Activated T-cell treated with anti-CD3 and anti-CD28 coated beads, Interleukin-2, amount 50 U/mL, for 24 hours (primary cell): ENCODE measurements around the gene COL6A3.

ENCODE experiments used
- DNase-seq: peaks from one replicate; pipeline ENCODE4 v3.0.0-alpha.2; 2020
- H3K27ac Mint-ChIP-seq: 2 replicates; pipeline ENCODE4 v1.8.0; 2020; ENCODE audit warnings: mild to moderate bottlenecking, mixed read lengths
- H3K27me3 Mint-ChIP-seq: 2 replicates; pipeline ENCODE4 v1.8.0; 2020; ENCODE audit warnings: mixed read lengths
- H3K36me3 Mint-ChIP-seq: 2 replicates; pipeline ENCODE4 v1.8.0; 2020; ENCODE audit warnings: low read depth, mixed read lengths
- H3K4me1 Mint-ChIP-seq: 2 replicates; pipeline ENCODE4 v1.8.0; 2020; ENCODE audit warnings: low read depth, mixed read lengths
- H3K4me3 Mint-ChIP-seq: 2 replicates; pipeline ENCODE4 v1.8.0; 2020; ENCODE audit warnings: mild to moderate bottlenecking, moderate library complexity, mixed read lengths
- H3K9me3 Mint-ChIP-seq: 2 replicates; pipeline ENCODE4 v1.8.0; 2020; ENCODE audit warnings: mixed read lengths

COL6A3 gene

GRCh38 chr2:237348281-237348865 is 65.6 kb downstream of the COL6A3 start:
- Mint-ChIP-seq H3K4me3 (no peak overlapping the region), H3K36me3 (peaks cover 58% of the 10 kb centered on the region), H3K27me3 (no peaks in the 10 kb centered on the region), H3K9me3 (no peaks in the 10 kb centered on the region), H3K4me1 (no peaks in the 10 kb centered on the region), H3K27ac (no peak overlapping the region)
- DNase-seq = no peak

DNA sequence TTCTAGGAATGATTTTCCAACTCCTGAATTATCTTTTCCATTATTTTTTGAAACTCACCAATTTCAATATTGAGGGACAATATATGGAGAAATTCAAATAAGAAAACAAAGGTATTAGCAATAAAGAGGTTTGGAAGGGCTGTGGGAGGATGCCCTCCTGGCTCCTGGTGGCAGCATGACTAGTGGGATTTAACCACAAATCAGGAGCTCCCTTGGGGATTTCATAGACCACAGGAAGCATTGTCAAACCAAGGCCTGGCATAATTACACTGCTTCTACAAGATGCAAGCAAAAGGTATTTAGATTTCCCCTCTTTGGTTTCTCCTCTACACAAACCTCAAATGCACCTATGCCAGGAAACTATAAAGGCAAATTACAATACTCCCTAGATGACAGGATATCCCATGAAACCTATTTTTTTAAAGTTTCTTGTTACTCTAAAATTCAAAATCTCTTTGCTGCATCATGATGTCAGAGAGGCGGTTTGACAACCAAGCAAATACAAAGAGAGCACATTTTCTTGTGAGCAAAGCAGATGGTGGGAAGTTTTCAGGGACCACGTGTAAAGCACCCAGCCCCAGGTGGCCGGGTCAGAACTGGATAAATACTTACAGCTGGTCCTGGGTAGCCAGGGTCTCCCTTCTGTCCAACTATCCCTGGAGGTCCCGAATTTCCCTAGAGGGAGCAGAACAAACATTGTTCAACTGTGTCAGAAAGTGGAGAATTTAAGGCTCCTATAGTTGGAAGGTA is 67.9 kb downstream of the COL6A3 start:
- no peaks in the 10 kb centered on the region for H3K9me3 Mint-ChIP-seq
- no peaks in the 10 kb centered on the region for H3K27me3 Mint-ChIP-seq
- peaks cover 68% of the 10 kb centered on the region for H3K36me3 Mint-ChIP-seq
- no peak overlapping the region for H3K4me3 Mint-ChIP-seq
- DNase-seq = no peak
- no peaks in the 10 kb centered on the region for H3K4me1 Mint-ChIP-seq
- no peak overlapping the region for H3K27ac Mint-ChIP-seq

DNA sequence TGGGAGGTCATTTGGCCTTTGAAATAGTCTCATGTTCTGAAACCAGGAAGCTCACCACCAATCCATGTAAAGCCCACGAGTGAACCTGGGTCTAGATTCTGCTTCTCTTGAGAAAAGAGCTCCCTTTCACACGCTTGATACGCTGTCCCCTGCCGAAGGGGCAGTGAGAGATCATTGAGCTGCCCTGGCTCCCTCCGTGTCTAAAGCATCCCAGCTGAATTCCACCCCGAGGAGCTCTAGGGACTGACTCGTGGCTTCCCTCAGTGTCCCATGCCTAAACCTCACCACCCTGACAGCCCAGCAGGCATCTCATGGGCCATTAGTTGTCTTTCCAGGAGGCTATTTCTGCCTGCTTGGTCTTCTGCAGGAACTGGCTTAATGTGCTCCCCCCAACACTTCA is 68.6 kb downstream of the COL6A3 start:
- H3K27me3 Mint-ChIP-seq = no peaks in the 10 kb centered on the region

DNA sequence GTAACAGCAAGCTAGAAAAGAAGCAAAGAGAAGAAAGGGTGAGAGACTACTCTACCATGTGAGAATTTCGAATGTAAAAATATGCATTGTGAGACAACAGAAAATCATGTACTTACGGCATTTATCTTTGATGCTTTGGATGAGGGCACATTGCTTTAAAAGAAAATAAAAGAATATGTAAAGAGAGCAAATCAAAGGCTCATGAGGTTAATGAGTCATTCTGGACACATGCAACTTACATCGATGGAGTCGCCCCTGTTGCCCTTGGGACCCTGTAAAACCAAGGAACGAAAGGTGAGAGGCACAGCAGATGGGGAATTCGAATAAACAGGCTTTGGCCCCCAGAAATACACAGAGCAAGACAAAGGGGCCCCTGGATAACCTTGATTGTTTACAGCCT is 69.0 kb downstream of the COL6A3 start:
- peaks cover 72% of the 10 kb centered on the region for H3K36me3 Mint-ChIP-seq
- H3K9me3 Mint-ChIP-seq = no peaks in the 10 kb centered on the region
- H3K4me1 Mint-ChIP-seq = no peaks in the 10 kb centered on the region
- no peak overlapping the region for H3K27ac Mint-ChIP-seq
- H3K27me3 Mint-ChIP-seq = no peaks in the 10 kb centered on the region
- no peak for DNase-seq
- H3K4me3 Mint-ChIP-seq = no peak overlapping the region

More for the DNA sequence above, 68.6 kb downstream of the COL6A3 start:
- DNase-seq = no peak
- Mint-ChIP-seq H3K4me1 (no peaks in the 10 kb centered on the region), H3K9me3 (no peaks in the 10 kb centered on the region), H3K36me3 (peaks cover 70% of the 10 kb centered on the region), H3K27ac (no peak overlapping the region), H3K4me3 (no peak overlapping the region)

- Mint-ChIP-seq H3K27ac (no peak overlapping the region), H3K27me3 (no peaks in the 10 kb centered on the region), H3K9me3 (no peaks in the 10 kb centered on the region), H3K4me3 (no peak overlapping the region), H3K4me1 (no peaks in the 10 kb centered on the region), H3K36me3 (peaks cover 79% of the 10 kb centered on the region)
- no peak for DNase-seq
Measured at GRCh38 chr2:237343993-237344392, 70.0 kb downstream of the COL6A3 start.

DNA sequence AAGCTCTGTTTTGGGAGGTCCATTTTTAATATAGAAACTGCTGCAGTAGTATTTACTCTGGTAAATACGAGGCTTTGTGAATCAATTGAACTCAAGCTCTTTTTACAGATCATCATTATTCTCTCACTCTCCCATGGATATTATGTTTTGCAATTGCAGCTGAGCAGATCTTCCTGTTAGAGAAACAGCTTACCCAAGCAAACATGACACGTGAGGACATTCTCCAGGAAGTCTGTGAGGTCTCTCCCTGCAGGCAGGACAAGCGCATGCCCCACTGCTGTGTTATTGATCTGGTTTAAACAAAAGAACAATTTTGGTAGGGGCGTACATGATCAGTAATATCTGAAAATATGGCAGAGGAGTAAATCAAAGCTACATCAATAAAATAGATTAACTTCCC is 72.1 kb downstream of the COL6A3 start:
- no peaks in the 10 kb centered on the region for H3K9me3 Mint-ChIP-seq

DNA sequence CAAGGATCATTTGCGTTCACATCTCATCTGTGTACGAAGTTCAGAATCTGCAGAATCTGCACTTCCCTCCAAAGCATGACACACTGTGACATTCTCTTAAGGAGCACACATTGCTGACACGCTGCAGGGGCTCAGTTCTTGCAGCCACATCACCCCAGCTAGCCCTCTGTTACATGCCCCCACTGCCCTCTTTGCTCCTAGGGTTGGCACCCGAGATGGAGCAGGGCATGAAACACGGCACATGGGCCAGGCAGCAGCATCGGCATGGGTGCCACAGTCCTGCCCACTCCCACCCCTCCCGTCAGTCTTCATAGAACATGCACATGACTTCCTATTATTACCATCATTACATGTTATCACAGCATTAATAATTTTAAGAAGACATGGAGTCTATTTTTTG is 76.4 kb downstream of the COL6A3 start:
- no peak overlapping the region for H3K27ac Mint-ChIP-seq
- peaks cover 81% of the 10 kb centered on the region for H3K36me3 Mint-ChIP-seq
- no peaks in the 10 kb centered on the region for H3K27me3 Mint-ChIP-seq
- no peak overlapping the region for H3K4me3 Mint-ChIP-seq
- no peaks in the 10 kb centered on the region for H3K9me3 Mint-ChIP-seq
- H3K4me1 Mint-ChIP-seq = no peaks in the 10 kb centered on the region
- DNase-seq = no peak

More for the DNA sequence above, 72.1 kb downstream of the COL6A3 start:
- no peak overlapping the region for H3K4me3 Mint-ChIP-seq
- H3K27me3 Mint-ChIP-seq = no peaks in the 10 kb centered on the region
- DNase-seq = no peak
- H3K36me3 Mint-ChIP-seq = peaks cover 78% of the 10 kb centered on the region
- no peak overlapping the region for H3K27ac Mint-ChIP-seq
- no peaks in the 10 kb centered on the region for H3K4me1 Mint-ChIP-seq

DNA sequence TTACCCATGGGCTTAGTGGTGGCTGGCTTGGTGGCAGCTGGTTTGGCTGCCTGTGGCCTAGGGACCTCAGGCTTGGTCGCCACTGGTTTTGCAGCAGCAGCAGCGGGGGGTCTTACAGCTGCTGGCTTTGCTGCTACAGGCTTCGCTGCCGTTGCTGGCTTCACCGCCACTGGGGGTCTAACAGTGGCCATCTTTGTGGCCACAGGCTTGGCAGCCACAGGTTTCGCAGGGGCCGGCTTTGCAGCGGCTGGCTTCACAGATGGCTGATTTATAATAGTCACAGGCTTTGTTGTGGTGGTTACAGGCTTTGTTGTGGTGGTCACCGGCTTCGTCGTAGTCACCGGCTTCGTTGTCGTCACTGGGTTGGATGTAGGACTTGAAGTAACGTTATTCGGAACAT is 77.8 kb downstream of the COL6A3 start:
- no peaks in the 10 kb centered on the region for H3K27me3 Mint-ChIP-seq
- no peak overlapping the region for H3K27ac Mint-ChIP-seq
- no peaks in the 10 kb centered on the region for H3K9me3 Mint-ChIP-seq
- DNase-seq = no peak
- no peak overlapping the region for H3K4me3 Mint-ChIP-seq
- H3K4me1 Mint-ChIP-seq = no peaks in the 10 kb centered on the region
- peaks cover 79% of the 10 kb centered on the region for H3K36me3 Mint-ChIP-seq

- no peak for DNase-seq
- H3K27me3 Mint-ChIP-seq = no peaks in the 10 kb centered on the region
- H3K36me3 Mint-ChIP-seq = peaks cover 57% of the 10 kb centered on the region
- no peak overlapping the region for H3K4me3 Mint-ChIP-seq
- no peak overlapping the region for H3K27ac Mint-ChIP-seq
- H3K9me3 Mint-ChIP-seq = no peaks in the 10 kb centered on the region
- no peaks in the 10 kb centered on the region for H3K4me1 Mint-ChIP-seq
Measured at GRCh38 chr2:237333748-237334147, 80.2 kb downstream of the COL6A3 start.

- Mint-ChIP-seq H3K27ac (no peak overlapping the region), H3K27me3 (no peaks in the 10 kb centered on the region), H3K36me3 (peaks cover 37% of the 10 kb centered on the region), H3K9me3 (no peaks in the 10 kb centered on the region), H3K4me1 (no peaks in the 10 kb centered on the region), H3K4me3 (no peak overlapping the region)
- DNase-seq = no peak
Measured at GRCh38 chr2:237330541-237330940, 83.4 kb downstream of the COL6A3 start.

DNA sequence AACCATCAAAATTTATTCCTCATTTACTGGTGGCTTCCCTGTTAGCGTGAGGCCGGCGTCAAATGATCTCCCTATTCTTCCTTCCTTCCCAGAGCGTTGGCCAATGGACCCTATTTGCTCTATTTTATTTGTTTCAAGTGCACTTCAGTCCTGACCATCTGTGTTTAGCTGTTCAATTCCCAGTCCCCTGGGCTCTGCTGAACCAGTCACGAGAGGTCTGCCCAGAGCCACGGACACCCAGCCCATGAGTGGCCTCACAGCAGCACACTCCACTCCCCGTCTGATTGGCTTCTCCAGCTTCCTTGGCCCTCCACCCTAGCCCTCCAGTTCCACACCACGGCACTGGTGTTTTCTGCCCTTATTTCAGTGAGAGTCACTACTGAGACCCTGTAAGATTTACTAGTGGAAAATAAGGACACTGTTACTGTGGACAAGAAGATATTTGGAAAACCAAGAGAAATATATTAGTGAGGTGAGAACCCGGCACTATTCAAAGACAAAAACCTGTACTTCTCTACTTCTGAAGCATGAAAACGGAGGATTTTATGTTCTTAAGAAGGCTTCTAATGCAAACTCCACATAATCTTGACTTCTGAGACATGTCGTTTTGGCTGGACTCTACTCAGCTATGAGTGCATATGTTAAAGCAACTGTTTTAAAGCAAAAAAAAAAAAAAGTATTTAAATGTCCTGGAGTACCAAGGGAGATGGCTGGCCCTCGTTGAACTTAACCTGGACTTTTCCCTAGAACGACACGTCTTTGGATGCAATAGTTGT is 86.6 kb downstream of the COL6A3 start:
- Mint-ChIP-seq H3K4me1 (no peaks in the 10 kb centered on the region), H3K9me3 (no peaks in the 10 kb centered on the region), H3K27ac (no peak overlapping the region), H3K36me3 (peaks cover 13% of the 10 kb centered on the region), H3K27me3 (no peaks in the 10 kb centered on the region), H3K4me3 (no peak overlapping the region)
- no peak for DNase-seq

GRCh38 chr2:237326266-237327171 is 87.4 kb downstream of the COL6A3 start:
- no peak for DNase-seq
- Mint-ChIP-seq H3K4me1 (no peaks in the 10 kb centered on the region), H3K36me3 (peaks cover 8% of the 10 kb centered on the region), H3K27me3 (no peaks in the 10 kb centered on the region), H3K4me3 (no peak overlapping the region), H3K9me3 (no peaks in the 10 kb centered on the region), H3K27ac (no peak overlapping the region)

DNA sequence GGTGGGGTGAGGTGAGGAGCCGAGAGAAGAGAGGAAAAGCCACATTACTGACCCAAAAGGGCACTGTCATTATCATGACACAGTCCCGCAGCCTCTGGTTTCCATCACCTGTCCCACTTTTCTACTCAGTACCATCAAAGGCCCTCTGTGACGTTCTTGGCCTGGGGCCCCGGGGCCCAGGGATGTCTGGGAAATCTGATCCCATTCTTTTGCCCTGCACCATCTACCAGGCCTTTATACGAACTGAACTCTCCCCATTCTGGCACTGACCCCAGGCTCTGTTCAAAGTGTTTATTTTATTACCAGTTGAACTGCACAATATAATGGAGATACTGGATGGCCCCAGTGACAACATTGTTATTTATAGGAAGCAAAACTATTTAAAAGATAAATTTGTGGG is 89.1 kb downstream of the COL6A3 start:
- no peaks in the 10 kb centered on the region for H3K9me3 Mint-ChIP-seq

DNA sequence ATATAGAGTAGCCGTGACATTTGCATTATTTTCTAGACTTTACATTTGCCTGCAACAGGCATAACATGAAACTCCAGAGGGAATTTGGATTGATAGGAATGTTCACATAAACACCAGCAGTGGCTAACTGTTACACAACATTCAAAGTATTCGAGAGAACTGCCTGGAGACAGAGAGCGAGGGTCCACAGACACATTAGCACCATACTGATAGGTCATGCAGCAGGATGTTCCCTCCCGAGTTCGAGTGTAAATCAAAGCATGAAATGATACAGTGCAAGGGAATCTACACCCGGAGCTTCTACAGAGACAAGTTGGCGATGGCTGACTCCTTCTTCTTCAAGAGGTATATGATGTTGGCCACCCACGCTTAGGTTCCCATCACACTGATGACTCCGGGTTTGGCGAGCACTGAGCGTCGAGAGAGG is 89.5 kb downstream of the COL6A3 start:
- no peaks in the 10 kb centered on the region for H3K9me3 Mint-ChIP-seq
- no peak overlapping the region for H3K4me3 Mint-ChIP-seq
- DNase-seq = no peak
- no peak overlapping the region for H3K27ac Mint-ChIP-seq
- H3K36me3 Mint-ChIP-seq = peaks cover 8% of the 10 kb centered on the region
- no peaks in the 10 kb centered on the region for H3K4me1 Mint-ChIP-seq
- H3K27me3 Mint-ChIP-seq = no peaks in the 10 kb centered on the region

More for the DNA sequence above, 89.1 kb downstream of the COL6A3 start:
- Mint-ChIP-seq H3K36me3 (peaks cover 8% of the 10 kb centered on the region), H3K27me3 (no peaks in the 10 kb centered on the region), H3K4me3 (no peak overlapping the region), H3K27ac (no peak overlapping the region), H3K4me1 (no peaks in the 10 kb centered on the region)
- DNase-seq = no peak
